ENCODE results near the gene NOS1AP.
"Not testable (repeated sequence)": the region's sequence is repeated elsewhere in the genome, so short reads cannot be mapped to it uniquely, and the experiment has no call there.

Gene NOS1AP

DNA sequence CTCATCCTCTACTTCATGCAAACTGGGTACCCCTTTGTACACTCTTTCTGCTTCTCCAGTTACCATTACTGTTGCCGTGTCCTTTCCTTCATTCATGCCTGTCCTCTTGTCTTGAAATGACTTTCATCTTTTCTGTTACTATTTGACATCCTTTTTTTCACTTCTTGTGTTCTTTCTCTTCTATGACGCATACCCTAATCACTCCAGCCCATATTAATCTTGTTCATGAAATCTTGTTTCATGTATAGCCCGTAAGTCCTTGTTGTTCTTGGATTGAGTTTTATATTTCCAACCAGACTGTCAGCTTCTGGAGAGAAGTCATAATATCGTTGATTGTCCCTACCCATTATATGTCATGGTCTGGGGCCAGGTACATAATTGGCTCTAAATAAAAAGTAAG lies 126.1 kb downstream of the NOS1AP start:
- DNase-seq (ENCODE audit: low spot score), result no peak

DNA sequence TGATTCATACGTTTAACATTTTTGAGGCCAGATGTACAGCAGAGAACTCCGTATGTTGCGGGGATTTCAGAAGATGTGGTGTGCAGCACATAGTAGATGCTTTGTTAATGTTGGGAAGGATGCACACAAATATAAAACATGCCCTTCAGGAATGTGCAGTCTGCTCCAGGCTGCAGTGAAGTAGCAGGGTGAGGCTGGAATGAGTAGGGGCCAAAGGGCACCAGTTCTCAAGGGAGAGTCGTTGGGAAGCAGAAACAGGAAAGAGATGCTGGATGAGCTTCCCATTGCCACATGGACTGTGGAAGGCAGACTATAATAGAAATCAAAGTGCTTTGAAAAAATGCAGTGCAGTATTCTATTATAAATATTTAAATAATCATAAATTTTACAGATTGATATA lies 126.9 kb downstream of the NOS1AP start:
- peak; percentile 47 for DNase-seq (ENCODE audit: low spot score)

DNA sequence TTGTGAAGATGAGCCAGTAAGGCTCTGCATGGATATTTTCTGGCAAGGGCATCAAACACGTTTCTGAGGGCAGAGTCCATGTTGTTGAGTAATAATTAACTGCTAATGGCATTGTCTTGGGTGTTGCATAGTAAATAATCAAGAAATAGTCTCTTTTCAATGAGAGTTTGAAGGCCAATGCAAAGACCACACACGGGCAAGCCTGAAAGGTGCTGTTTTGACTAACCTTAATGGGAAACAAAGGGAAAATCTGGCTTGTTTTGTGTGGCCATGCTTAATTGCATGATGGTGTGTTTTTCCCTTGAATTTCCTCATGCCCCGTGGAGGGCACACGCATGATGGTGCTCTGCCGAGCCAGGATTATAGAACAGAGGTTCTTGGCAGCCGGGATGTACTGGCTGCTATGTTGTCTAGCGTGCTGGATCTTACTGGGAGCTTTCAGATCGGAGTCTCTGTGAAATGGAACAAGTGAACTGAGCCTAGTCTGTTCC lies 127.6 kb downstream of the NOS1AP start:
- no peak for DNase-seq (ENCODE audit: low spot score)

DNA sequence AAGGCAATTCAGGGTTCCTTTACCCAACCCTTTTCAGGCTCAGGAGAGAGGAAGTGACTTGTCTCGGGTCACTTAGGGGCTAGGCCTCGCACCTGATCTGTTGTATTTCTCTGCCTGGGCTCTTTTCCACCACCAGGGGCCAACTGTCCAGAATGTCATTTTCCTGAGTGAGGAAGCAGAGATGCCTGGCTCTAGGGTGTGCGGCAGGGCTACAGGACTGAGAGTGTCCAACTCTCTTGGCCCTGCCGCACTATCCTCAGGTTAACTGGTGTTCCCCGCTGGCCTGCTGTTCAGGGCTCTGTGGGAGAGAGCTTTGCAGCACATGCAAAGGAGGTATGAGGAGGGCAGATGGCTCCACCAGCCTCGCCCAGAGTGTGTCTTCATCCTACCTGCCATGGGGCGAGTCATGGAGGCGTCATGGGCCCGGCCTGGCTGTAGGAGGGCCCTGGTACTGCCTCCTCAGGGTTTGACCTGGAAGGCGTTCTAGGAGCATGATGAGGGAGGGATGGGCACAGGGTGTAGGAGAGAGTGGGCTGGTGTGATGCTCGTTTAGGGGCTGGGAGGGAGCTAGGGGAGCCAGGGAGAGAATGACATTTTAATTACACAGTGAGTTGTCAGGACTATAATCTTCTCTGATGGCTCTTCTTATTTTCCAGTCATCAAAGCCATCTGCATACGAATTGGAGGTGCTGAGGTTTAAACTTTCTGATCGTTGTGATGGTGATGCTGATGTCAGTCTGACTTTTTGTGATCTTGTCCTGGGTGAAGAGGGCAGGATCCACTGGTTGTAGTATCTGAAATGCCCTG lies 128.3 kb downstream of the NOS1AP start:
- DNase-seq (ENCODE audit: low spot score), result no peak

DNA sequence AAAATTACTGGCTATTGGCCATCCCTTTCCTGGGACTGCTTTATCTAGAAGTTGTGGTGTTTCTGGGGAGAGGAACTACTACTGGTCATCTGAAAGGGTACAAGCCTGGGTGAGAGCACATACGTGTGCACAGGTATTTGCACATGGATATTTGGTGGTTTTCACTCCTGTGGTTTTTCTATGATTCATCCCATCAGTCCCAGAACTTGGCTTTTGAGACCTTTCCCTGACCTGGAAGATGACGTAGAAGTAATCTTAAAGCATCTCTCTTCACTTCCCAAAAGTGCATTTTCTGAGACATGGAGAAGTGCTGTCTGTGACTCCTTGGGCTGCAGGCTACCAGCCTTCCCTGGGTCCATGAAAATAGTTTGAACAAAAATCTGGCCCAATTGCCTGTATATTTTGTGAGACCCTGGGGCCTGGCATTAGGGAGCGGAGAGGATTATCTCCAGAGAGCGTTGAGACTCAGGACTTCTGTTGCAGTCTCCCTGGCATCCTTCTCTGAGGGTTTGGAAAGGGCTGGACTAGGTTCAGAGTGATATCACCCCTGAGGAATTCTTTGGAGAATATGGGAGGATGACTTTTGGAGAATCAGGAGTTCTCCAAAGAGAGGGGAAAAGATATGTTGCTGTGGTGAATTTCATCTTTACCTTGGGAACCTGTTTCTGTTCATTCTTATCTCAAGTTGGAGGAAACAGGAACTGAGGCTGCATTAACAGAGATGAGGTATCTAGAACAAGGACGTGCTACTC lies 130.8 kb downstream of the NOS1AP start:
- no peak for DNase-seq (ENCODE audit: low spot score)

DNA sequence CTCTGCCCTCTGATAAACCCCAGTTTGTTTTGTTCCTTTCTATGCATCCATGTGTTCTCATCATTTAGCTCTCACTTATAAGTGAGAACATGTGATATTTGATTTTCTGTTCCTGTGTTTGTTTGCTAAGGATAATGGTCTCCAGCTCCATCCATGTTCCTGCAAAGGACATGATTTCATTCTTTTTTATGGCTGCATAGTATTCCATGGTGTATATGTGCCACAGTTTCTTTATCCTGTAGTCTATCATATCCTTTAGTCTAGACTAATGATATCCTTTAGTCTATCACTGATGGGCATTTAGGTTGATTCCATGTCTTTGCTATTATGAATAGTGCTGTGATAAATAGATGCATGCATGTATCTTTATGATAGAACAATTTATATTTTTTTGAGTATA lies 131.6 kb downstream of the NOS1AP start:
- DNase-seq (ENCODE audit: low spot score), result not testable (repeated sequence)

DNA sequence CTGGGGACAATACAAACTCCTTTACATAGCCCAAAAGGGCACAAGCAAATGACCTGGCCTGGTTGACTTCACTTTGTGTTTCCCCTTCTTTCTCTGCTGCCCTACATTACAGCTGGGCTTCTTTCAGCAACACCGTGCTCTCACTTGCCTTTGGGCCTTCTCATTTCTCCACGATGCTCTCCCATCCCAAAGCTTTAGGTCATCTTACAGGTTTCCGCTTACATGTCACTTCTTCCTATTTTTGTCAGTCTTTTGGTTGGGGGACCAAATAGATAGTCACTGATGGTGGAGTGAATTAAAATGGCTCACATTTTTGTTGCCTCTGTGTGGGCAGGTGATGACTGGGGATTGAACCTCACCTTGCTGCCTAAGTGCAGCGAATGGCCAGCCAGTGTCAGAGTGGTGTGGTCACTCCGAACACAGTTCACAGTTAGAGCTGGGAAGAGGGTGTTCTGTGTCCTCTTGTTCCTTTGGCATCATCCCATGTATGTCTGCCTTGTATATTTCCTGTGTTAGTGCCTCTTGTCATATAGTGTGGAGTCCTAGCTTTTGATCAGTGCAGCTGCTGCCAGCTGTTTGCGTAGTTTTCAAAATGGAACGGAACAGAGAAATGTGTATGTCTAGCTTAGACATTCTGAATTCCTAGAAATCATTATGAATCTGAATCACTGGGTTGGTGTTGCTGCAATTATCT lies 134.8 kb downstream of the NOS1AP start:
- DNase-seq (ENCODE audit: low spot score), result no peak

DNA sequence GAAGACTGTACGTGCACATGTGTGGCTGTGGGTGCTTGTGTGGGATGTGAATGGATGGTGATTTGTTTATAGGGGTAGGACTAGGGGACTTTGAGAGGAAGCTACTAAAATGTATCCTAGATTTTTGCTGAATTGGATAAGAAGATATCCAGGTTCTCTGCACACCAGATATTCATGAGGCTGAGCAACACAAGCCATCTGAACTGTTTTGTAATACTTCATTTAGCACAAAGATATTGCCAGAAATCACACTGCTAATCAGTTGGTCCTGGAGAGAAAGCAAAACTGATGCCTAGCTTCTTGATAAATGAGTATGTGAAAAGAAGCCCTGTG lies 135.3 kb downstream of the NOS1AP start:
- DNase-seq (ENCODE audit: low spot score), result no peak

DNA sequence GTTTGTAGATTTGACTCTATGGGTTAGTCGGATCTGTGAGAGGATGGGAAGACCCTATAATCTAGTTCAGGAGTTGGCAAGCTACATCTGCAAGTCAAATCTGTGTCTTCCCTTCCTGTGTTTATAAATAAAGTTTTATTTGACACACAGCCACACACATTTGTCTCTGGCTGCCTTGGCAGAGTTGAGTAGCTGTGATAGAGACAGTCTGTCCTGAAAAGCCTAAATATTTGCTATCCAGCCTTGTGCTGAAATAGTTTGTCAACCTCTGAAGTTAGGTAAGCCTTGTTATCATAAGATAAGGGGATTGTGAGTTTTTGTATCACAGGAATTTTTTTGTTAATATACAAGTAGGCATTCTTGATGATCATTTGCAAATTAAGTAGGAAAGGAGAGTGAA lies 136.8 kb downstream of the NOS1AP start:
- DNase-seq (ENCODE audit: low spot score), result no peak

DNA sequence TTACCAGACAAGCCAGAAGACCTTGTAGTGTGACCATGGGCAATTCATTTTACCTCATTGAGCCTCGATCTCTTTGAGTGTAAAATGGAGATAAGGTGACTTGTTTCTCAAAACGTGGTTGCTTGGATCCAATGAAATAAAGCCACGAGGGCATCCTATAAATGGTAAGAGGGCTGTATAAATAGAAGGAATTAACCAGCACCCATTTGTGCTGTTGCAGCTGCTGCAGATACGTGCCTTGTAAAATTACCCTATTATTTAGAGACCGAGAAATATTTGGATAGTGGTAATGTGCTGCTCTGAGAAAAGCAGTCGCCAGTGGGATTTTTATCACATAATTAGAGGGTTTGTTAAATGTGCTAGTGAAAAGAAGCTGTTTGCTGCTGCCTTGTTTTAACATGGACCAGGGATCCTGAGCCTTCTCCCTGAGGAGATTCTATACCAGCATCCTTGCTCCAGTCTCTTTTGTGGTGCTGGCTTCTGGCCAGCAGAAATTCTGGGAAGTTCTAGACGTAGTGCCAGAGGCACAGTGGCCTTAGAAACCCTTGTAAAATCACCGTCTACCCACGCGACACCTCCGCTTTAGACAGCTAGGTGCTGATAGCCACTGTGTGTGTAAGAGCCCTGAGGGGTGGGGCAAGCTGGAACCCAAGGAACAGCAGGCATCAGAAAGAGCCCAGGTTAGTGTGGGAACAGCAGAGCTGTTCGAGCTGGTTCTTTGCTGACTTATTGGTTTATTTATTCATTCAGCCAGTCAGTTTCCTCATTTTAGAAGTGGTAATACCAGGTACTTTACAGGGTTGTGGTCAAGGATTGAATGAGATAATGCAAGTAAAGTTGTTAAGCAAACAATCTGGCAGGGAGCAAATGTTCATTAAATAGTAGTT lies 137.5 kb downstream of the NOS1AP start:
- no peak for DNase-seq (ENCODE audit: low spot score)

DNA sequence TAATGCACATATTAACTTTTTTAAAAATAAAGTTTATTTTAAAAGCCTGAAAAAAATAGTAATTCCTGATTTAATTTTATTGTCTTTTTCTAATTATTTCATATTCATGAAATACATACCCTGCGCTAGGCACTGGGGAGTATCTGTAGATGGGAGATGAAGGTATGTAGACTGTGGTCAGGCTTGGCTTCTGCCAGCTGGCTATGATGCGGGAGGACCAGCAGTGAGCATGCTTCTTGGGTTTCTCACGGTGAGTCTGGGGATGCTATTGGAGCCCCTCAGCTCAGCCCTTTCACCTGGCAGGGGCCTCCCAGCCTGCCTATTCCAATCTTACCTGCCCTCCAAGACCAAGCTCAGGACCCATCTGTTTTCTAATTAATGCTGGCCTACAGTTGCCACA lies 138.4 kb downstream of the NOS1AP start:
- DNase-seq (ENCODE audit: low spot score), result no peak

DNA sequence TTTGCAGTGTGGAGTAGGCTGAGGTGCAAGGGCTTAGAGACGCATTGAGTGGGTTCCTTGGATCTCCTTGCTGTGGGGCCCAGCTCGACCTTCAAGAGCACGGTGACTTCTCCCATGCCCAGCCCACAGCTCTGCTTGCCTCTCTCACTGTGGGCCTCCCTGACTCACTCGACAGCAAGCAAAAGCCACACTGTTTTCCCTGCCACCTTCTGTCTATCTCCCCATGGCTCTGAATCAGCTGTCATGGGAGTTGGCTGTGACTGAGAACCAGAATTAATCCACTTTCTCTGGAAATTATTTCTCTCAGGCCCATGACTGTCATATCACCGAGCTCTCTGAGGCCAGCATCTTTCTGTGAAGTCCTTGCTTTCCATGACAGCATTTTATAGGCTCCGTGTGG lies 140.7 kb downstream of the NOS1AP start:
- no peak for DNase-seq (ENCODE audit: low spot score)

DNA sequence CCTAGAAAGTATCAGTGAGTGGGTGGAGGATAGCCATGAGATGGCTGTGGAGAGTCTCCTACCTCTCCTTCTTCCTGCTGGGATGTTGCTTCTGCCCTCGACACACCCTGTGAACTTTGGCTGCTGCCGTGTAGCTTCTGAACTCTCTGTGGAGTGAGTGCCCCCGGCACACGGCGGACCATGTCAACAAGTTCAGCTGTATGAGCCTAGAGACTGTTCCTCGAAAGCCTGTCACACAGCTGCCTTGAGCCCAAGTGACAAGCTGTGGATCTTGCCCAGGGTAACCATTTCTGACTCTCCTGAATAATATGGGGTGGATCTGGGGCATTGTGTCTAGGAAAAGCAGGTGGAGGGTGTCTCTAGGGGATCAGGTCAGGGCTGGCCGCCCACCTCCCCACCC lies 143.2 kb downstream of the NOS1AP start:
- no peak for DNase-seq (ENCODE audit: low spot score)

DNA sequence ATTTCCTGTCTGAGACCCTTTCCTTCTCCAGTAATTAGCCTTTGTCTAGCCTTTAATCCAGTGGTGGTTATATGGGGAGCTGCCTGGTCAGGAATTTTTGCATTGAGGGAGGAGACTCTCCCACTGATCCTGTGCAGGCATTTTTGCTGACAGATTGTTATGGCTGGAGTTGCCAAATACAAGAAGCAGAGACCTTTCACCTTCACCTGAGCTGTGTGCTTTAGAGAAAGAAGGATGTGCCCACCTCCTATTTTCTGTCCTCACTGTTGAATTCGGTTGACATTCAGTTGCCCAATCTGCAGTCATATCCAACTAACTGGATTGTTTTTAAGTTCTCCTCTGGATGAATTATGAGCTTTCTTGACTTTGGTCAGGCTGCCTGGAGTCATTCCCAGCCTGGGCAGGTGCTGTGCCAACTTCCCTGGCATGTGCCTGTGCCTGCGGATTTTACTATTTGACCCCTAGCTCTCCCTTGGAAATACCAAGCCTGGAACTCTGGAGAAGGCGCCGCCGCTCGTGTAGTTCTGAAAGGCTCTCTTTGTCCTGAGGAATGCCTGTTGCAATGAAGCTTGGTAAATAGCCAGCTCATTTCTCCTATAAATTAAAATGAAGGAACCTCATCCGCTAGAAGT lies 143.9 kb downstream of the NOS1AP start:
- peak; percentile 20 for DNase-seq (ENCODE audit: low spot score)

DNA sequence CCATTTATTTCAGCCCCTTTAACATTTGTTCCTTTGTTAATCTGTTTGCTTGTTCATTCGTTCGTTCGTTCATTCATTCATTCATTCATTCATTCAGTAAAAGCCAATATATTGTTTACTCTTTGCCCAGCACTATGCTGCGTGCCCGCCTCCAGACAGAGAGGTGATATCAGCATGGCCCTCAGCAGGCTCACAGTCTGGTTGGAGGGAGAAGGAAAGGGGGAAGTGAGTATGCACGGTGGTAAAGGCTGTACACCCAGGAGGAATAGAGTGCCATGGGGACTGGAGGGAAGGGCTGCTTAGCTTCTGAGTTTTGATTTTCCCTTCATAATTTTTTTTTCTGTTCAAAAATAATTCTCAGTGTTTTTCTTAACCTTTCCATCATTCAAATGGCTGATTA lies 144.7 kb downstream of the NOS1AP start:
- no peak for DNase-seq (ENCODE audit: low spot score)

DNA sequence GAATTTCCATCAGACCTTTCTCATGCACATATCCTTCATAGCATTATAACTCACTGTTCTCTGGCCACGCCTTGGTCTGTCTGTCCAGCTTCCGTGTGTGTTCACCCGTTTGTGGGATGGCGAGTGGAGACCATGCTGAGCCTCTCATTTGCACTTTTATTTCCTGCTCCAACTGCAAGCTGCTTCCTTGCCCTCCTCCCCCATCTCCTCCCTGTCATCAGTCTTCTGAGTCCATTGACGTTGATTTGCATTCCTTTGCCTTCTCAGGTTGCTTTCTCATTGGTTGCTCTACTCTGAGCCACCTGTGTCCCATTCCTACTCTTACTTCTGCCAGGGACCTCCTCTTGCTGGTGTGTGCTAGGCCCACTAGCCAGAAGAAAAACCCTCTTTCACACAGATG lies 146.4 kb downstream of the NOS1AP start:
- no peak for DNase-seq (ENCODE audit: low spot score)

DNA sequence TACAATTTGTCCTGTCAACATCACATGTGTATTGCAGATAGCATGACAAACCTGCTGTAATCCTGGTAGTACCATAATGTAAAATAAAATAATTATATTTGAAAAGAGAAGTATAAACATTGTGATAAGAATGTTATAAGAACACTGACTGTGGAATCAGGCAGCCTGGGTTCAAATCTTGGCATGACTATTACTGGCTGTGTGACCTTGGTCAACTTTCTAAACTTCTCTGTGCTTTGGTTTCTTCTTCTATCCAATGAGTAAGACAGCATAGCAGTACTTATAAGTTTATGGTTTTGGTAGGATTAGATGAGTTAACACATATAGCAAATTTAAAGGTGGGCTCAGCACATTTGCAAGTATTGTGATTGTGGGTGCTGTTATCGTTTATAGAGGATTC lies 147.1 kb downstream of the NOS1AP start:
- DNase-seq (ENCODE audit: low spot score), result no peak

DNA sequence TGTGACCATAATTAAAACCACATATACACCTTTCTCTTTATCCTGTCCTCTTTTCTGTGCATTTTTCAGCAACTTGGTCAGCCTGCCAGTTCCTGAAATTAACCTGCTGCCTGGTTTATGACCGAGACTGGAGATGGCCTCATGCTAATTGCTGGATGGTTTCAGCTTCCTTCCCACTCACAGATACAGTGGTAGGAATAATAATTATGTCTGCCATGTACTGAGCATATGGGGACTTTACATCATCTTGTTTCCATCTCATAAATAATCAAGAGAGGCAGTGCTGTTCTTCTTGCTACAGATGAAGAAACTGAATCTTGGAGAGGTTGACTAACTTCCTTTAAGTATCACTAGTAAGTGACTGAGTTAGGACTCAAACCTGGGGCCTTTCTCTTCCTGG lies 148.2 kb downstream of the NOS1AP start:
- DNase-seq (ENCODE audit: low spot score), result no peak

DNA sequence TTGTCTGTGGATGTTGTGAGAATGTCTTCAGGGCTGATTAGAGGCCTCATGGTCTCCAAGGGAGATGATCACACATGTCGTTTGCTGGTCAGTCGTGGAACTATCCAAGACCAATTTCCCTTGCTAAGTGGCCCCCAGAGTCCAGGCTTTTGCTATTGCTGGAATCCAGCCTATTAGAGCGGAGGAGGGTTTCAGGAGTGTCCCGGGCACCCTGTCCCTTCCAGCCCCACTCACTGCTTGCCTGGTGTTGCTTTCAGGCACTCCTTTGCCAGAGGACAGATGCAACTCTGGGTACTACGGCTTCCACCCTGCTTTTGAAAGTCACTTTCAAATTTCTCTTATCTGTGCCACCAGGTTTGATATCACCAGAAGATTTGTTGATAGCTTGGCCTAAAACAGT lies 149.1 kb downstream of the NOS1AP start:
- no peak for DNase-seq (ENCODE audit: low spot score)

DNA sequence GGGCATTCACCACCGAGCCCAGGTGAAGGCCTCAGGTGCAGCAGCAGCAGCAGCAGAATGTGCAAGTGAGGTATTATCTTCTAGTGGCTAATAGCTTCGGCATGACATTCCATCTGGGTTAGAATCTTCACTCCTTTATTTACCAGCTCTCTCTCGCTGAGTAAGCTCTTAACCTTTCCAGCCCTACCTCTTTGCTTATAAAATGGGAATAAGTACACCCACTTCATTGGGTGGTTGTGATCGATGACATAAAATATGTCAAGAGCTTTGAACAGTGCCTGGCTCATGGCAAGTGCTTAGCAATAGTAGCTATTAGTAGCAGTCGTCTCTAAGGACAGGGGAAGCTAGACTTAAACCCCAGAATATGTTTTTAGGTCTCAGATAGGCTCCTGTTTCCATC lies 149.5 kb downstream of the NOS1AP start:
- no peak for DNase-seq (ENCODE audit: low spot score)

DNA sequence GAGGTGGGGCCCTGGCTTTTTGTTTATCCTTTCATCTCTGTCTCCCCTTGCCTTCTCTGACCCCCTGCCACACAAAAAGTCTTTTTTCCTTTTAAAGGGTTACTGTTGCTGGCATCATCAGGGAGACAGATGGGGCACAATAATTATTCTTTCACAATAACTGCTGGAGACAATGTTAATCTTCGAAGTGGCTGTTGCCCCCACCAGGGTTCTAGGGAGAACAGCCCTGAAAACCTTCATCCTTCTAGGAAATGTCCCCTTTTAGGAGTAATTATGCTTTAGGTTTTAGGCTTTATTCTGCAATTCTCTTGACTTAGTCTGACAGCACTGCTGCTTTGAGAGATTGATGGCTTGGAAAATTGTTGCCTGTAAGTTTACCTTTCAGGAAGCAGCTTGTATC lies 150.0 kb downstream of the NOS1AP start:
- DNase-seq (ENCODE audit: low spot score), result no peak

Measured in HuH-7 (cell line).